Measurements from ENCODE around the gene GBF1. TPM values are rescaled to one million over a fixed set of nuclear protein-coding genes. Genes with fewer than 3 reads are reported as not detected.

Gene GBF1
- total and polyA plus RNA-seq, 12 donors = 20.7 to 60.5 (median 49.3) TPM

GRCh38 chr10:102375250-102375649 is 129.9 kb downstream of the GBF1 start:
- DNase-seq (no peak), ATAC-seq (no peak)
- no peak for TF ChIP-seq CTCF (IDR thresholded peaks at IDR 0.05)
- H3K27me3 ChIP-seq = no peaks in the 10 kb centered on the region
- no peak overlapping the region for H3K27ac ChIP-seq
- H3K4me3 ChIP-seq = no peak overlapping the region
- WGBS, 2 donors = 88 to 91% methylated on average over 7 of the region's 7 CpGs
- H3K4me1 ChIP-seq = no peaks in the 10 kb centered on the region
- intact Hi-C loops (cut with DNase I) = no loop called here
- peaks cover 0 to 10% (median 0%) of the 10 kb centered on the region in 11 donors for H3K9me3 ChIP-seq
- peaks cover 0 to 100% (median 86%) of the 10 kb centered on the region in 9 donors for H3K36me3 ChIP-seq

- DNase-seq (no peak), ATAC-seq (no peak)
- no peaks in the 10 kb centered on the region for H3K4me1 ChIP-seq
- no peak overlapping the region for H3K27ac ChIP-seq
- H3K27me3 ChIP-seq = no peaks in the 10 kb centered on the region
- WGBS, 2 donors = 92 to 94% methylated on average over 2 of the region's 2 CpGs
- intact Hi-C loops (cut with DNase I) = no loop called here
- H3K4me3 ChIP-seq = no peak overlapping the region
- no peak for TF ChIP-seq CTCF (IDR thresholded peaks at IDR 0.05)
- H3K36me3 ChIP-seq = peaks cover 0 to 100% (median 86%) of the 10 kb centered on the region in 9 donors
- peaks cover 0 to 7% (median 0%) of the 10 kb centered on the region in 11 donors for H3K9me3 ChIP-seq
Observed at GRCh38 chr10:102375867-102376266, 130.5 kb downstream of the GBF1 start.

- Histone ChIP-seq H3K27me3 (no peaks in the 10 kb centered on the region), H3K27ac (no peak overlapping the region), H3K4me1 (no peaks in the 10 kb centered on the region), H3K4me3 (no peak overlapping the region), H3K9me3 (no peaks in the 10 kb centered on the region), H3K36me3 (peaks cover 0 to 100% (median 85%) of the 10 kb centered on the region in 9 donors)
- intact Hi-C loops (cut with DNase I) = no loop called here
- no peak for TF ChIP-seq CTCF (IDR thresholded peaks at IDR 0.05)
- 94 to 95% methylated on average over 12 of the region's 12 CpGs for WGBS, 2 donors
- no peak for ATAC-seq
- DNase-seq = no peak
Observed at GRCh38 chr10:102376901-102377300, 131.6 kb downstream of the GBF1 start.

- Histone ChIP-seq H3K4me3 (no peak overlapping the region), H3K27ac (no peak overlapping the region), H3K27me3 (no peaks in the 10 kb centered on the region), H3K9me3 (no peaks in the 10 kb centered on the region), H3K36me3 (peaks cover 0 to 93% (median 71%) of the 10 kb centered on the region in 9 donors), H3K4me1 (no peaks in the 10 kb centered on the region)
- 97 to 100% methylated on average over 6 of the region's 6 CpGs for WGBS, 2 donors
- no peak for TF ChIP-seq CTCF (IDR thresholded peaks at IDR 0.05)
- DNase-seq (no peak), ATAC-seq (no peak)
- intact Hi-C loops (cut with DNase I) = no loop called here
Observed at GRCh38 chr10:102379383-102379782, 134.1 kb downstream of the GBF1 start.
